Limb (tissue), 2 donors: Measurements from ENCODE around the gene POLG.
A peak's percentile ranks its signal among the peaks of the same experiment; 100 is the strongest.

ENCODE experiments used
- DNase-seq, 2 donors: peaks; one replicate each; pipeline ENCODE4 v3.0.0-alpha.2; 2016; ENCODE audit errors: extremely low spot score in 2 of 2

Gene POLG

DNA sequence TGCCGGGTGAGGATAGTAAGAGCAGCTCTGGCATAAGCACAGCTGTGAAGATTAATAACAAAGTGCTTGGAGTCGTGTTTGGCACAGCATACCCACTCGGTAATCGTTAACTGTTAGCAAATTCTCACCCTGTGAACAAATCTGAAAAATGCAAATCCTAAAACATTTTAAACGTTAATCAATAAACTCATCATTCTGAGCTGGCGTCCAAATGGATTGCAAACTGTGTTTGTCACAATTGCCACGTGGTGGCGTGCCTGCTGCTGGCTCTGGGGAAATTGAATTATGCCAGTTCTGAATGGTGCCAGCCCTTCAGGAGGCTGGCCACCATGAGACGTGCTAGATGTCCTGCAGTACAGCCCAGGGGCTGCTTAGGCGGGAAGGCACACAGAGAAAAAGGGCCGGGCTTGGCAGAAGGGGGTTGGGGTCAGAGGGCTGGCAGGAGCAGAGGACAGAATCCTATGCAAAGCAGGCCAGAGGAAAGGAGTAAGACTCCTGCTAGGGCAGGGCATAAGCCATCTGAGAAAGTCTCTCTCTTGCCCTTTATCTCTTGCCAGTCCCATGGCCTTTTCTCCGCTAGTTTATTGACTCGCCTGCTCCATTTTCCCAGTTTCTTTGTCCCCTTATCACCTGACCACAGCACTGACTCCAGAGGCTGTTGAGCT lies 22.1 kb upstream of the POLG start:
- no peak for DNase-seq

- no peak for DNase-seq
These were observed 19.4 kb upstream of the POLG start for GRCh38 chr15:89353991-89354390.

GRCh38 chr15:89352476-89352875 lies 17.9 kb upstream of the POLG start:
- DNase-seq: no peak

DNA sequence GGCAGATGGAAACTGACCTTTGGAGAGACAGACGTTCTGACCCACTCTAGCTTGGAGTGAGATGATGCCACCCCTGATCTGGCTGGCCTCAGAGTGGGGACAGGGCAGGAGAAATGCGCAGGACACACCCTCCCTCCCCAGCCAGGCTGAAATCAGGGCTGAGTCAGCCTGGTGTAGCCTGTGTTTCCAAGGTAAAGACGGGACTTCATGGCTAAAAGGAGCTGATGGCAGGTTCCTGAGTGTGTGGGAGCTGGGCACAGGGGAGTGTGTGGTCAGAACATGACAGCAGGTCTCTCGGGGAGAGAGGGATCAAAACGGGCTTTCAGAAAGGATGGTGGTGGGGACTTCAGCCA lies 14.6 kb upstream of the POLG start:
- DNase-seq: no peak

- DNase-seq: no peak
These were observed 12.1 kb upstream of the POLG start for GRCh38 chr15:89346516-89347231.

- no peak for DNase-seq
These were observed 10.6 kb upstream of the POLG start for GRCh38 chr15:89345248-89345647.

DNA sequence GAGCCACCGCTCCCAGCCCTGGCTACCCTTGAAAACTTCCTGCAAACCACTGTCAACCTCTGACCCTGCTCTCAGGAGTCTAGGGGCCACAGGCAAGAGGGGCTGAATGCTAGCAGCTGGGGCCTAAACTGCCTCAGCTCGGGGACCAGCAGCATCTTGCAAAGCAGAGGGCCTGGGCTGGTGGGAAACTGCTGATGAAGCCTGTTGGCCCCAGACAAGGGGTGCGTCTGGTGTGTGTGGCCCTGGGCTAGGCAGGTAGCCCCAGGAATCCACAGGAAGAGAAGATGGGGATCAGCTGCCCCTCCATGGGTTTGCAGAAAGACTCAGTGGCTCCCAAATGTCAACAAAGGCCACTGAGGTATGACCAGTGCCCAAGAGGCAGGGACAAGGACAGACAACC lies 8.2 kb upstream of the POLG start:
- no peak for DNase-seq

- DNase-seq: no peak
These were observed 6.8 kb upstream of the POLG start for GRCh38 chr15:89341316-89342005.

DNA sequence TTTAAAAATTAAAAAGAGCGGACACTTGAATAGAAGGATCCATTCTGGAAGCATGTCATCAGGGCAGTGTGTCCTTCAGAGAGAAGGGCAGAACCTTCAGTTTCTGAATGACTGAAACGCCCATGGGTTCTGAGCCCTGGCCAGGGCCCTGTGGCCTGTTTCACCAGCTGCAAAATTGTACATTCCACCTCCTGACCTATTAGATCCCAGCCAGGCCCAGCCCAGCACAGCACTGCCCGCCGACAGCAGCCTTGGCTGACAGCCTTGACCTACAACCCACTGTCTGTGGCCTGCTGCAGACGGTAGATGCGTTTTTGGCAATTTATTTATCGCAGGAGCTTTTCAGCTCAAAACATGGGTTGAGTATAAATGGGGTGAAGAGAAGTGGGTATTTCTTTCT lies 5.9 kb upstream of the POLG start:
- no peak for DNase-seq

GRCh38 chr15:89338036-89338435 lies 3.4 kb upstream of the POLG start:
- no peak for DNase-seq

DNA sequence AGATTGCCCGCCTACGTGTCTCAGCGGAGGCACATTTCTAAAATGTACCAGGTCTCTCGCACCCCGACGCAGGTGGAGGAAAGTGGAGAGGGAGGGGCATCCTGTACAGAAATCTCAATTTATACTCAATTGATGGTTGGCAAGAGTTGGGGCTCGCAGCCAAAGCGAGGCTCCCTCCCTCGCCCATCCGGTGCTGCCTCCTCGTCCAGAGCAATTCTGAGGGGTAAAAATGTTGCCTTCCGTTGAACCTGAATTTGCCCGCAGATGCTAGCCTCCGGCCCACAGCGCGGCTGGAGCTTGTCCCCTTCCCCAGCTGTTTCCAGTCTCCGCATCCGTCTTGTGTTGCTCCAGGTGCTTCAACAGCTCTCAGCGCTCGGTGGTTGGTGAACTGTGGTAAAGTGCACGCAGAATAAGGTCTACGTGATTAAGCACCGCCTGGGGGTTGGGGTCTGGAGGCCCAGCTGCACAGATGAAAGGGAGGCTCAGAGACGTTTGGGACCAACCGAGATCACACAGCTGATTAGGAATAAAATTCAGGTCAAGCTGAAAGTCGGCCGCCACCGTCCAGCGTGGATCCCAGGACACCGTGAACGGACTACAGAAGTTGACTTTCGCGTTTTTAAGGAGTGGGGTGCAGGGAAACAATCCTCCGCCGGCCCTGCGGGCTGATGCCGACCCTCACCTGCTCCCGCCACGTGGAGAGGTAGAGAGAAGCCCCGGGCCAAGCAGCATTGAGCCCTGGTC lies 846 bp upstream of the POLG start:
- no peak for DNase-seq

DNA sequence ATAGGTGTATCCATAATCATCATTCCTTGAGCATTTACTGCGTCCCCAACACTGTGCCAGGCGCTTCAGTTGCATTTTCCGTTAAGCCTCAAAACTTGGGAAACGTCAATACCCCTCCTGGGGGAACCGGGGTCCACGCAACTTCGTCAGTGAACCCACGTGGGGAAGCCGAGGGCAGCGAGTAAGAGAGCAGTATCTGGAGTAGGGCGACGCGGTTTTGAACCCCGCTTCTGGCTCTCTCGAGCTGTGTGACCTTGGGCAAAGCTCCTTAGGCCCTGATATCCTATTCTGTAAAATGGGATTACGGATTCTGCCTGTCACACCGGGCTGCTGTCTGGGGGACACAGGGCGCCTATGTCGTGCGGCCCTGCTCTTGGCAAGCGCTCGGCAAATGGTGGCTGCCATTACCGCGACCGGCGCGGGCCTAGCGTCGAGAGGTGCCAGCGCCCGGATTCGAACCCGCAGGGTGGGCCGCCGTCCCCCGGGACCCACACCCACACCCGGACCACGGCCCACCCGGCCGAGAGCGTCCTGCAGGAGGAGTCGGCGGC lies 590 bp downstream of the POLG start:
- peak in 1 of 2 donors; percentile 47 for DNase-seq

DNA sequence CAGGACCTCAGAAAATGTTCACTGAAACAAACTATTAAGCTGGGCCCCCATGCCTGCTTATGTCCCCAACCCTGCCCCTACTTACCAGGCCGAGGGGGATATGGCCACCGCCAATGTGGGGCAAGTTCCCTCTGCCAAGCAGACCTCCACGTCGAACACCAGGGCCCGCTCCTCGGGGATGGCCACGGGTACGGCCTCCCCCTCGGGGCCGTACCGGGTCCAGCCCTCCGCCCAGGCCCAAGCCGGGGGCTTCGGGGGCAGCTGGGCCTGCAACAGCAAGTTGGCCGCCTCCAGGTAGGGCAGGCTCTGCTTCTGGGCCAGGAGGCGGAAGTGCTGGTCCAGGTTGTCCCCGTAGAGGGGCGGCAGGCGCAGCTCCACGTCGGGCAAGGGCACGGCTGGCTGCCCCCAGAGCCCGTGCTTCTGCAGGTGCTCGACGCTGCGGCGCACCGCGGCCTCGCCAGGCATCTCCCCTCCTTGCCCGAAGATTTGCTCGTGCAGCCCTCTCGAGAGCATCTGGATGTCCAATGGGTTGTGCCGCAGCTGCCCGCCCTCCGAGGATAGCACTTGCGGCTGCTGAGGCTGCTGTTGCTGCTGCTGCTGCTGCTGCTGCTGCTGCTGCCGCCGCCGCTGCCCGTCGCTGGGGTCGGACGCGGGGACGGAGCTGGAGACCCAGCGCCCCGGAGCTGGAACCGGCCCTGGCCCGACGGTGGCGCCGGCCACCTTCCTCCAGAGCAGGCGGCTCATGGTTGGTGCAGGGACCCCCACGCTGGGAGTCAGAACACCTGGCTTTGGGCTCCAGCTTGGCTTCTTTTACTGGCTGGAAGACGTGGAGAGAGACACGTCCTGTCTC lies 1.4 kb downstream of the POLG start:
- DNase-seq: no peak

- DNase-seq: peak in 1 of 2 donors; percentile 3
These were observed 2.2 kb downstream of the POLG start for GRCh38 chr15:89332446-89332845.

GRCh38 chr15:89330881-89331595 lies 3.6 kb downstream of the POLG start:
- DNase-seq: no peak

GRCh38 chr15:89330119-89330518 lies 4.5 kb downstream of the POLG start:
- no peak for DNase-seq

GRCh38 chr15:89329329-89330084 lies 5.1 kb downstream of the POLG start:
- no peak for DNase-seq

DNA sequence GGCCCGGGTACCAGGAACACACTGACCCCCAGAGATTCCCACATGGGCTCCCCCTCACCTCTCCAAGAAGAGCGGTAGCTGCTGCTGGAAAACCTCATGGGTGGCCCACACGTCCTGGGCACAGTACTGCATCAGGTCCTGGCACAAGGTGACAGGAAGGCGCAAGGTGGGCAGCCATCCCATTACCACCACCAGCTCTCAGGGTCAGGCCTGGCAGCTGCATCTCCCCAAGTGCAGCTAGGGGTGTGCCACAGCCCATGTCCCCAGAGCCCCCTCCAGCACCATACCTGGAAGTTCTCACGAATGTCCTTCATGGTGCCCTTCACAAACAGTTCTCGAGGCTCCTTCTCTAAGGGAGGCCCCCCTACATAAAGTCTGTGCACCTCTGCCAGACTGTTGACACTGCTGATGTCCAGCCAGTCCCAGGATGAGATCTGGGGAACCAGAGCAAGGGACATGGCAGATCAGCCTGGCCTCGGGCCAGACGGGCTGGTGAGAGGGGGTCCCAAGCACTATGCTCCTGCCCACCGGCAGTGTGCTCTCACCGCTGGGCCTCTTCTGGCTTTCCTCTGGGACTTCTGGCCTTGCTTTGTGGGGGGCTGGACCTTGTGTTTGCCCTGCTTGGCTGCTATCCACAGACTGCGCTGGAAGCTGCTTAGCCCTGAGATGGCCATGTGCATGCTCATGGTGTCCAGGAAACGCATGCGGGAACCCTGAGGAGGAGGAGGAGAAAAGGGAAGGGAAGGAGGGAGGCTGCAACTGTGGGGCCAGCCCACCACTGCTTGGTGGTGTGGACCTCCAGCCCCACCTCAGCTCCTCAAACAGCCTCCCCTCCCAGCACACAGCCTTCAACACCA lies 6.0 kb downstream of the POLG start:
- DNase-seq: no peak

DNA sequence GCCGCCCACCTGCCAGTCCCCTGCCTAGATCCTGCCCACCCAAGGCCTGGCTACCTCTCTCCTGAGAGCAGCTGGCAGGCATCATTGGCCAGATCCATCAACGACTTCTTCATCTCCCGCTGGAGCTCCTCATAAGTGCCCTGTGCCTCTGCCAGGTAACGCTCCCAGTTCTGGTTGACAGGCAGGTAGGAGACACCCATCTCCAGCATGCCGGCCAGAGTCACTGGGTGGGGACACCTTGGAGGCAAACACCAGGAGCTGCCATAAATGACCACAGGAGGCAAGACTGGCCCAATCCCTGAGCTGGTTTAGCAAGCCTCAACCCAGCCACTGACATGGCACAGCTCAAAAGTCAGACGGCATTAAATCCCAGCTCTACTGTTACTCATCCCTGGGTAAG lies 7.5 kb downstream of the POLG start:
- DNase-seq: no peak
